GM19099 (cell line): ENCODE measurements around the gene USP12.

Experiments used
- POLR2A ChIP-seq: IDR thresholded peaks from 3 replicates; pipeline ENCODE4 v1.6.1; 2011; ENCODE audit warnings: low read depth; ENCODE audit not compliant: insufficient read length; ENCODE audit errors: extremely low read depth

The USP12 gene

DNA sequence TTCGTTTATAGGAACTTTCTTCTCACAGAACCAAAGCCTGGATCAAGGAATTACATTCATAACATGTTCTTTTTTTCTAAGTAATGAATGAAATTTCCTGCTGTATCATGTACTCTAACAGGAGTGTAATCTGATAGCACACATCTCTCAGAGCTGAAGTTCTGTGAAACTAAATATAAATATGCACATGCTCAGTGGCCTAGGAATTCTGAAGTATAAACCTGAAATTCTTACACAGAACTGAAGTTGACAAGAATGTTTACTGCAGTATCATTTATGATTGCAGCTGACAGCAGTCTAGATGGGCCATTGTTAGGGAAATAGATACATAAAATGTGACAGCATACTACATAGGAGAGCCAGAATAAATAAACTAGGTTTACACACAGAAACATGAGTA lies 54.5 kb downstream of the USP12 start:
- TF ChIP-seq POLR2A = no peak

DNA sequence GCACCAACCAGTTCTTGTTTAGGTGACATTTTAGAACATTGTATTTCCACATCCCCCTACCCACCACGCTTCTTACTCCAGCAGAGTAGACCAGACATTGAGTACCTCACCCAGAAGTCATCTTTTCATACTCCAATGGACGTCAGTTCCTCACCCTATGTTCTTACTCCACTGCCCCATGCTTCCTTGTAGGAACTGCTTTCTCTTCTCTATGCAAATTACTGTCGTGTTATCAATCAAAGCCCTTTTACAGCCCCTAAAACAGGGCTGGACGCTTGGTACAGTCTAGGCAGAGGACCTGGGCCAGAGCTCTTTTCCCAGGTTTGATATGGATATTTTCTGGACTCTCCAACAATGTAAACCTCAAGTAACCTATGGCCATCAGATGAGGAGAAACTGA lies 58.2 kb downstream of the USP12 start:
- no peak for TF ChIP-seq POLR2A

GRCh38 chr13:27112006-27112405 lies 59.6 kb downstream of the USP12 start:
- TF ChIP-seq POLR2A = no peak

- TF ChIP-seq POLR2A = no peak
Measured at GRCh38 chr13:27110056-27110746, 61.4 kb downstream of the USP12 start.

DNA sequence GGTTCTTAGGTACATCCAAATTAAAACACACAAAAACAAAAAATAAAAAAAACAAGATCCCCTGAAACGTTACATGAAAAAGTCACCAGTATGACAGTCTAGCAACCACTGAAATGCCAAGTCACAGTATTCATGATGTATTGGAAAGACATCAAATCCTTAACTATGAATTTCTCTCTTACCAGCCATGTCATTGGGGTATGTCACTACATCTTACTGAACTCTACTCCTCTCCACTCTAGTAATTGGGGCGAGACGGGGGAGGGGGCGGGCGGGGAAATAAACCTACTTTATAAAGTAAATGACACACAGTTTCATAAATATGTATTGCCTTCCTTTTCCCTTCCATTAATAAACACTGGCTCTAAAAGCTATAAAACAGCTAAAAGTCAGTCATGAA lies 65.5 kb downstream of the USP12 start:
- TF ChIP-seq POLR2A = no peak

DNA sequence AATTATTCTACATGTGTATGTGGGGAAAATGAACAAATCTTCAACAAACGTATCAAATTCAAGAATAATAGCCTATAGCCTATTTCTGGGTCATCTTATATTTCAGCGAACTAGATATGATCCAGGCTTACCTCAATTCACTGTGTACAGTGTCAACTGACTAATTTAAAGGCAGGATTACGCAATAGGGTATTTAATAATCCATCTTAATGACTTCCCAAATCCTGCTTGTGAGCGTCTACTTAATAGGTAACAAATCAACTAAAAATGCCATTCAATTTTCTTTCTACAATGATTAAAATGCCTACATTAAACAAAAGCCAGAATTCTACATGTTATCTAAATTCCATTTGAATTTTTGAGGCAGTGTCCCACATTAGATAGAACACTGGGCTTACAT lies 67.0 kb downstream of the USP12 start:
- TF ChIP-seq POLR2A = no peak

DNA sequence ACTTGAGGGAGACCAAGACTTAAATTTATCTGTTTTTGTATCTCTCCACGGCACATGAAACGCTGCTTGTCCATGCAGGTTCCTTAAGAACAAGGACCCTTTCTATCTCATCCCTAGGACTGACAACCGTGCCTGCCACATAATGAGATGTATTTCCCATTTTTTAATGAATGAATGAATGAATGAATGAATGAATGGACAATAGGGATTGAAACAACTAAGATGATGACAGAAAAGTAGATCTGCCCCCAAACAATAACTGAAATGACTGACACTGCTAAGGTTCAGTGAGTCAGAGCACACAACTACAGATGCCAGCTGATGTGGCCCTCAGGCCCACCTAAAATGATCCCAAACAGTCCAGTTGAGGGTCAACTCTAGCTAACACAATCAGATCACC lies 69.8 kb downstream of the USP12 start:
- no peak for TF ChIP-seq POLR2A

DNA sequence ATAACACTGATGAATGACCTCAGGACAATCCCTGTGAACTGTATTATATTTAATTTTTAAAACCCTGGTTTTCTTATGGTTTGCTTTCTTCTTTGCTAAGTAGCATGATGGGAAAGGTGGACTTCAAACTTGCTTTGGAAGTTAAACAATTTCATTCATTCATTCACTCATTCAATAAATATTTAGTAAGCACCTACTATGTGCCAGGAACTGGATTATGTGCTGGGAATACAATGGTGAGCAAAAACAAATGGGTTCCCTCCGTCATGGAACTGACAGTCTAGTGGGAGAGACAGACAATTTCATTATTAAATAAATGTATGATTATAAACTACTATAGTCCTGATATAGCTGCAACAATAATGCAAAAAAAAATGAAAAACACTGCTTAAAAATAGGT lies 70.3 kb downstream of the USP12 start:
- TF ChIP-seq POLR2A = no peak

GRCh38 chr13:27097691-27098090 lies 73.9 kb downstream of the USP12 start:
- no peak for TF ChIP-seq POLR2A

- no peak for TF ChIP-seq POLR2A
Measured at GRCh38 chr13:27091451-27091850, 80.2 kb downstream of the USP12 start.

DNA sequence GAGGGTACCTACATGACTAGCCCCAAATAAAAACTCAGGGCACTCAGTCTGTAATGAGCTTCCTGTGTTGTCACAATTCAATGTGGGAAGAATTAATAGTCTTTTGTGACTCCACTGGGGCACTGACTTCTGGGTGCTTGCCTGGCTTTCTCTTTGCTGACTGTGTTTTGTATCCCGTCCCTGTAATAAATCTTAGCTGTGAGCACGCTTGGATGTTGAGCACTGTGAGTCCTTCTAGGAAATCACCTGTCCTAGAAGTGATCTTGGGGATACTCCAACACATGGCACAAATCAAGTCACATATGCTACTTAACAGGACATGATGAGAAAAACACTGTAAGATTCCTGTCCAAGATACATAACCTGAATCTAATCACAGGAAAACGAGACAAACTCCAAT lies 83.0 kb downstream of the USP12 start:
- TF ChIP-seq POLR2A = no peak

DNA sequence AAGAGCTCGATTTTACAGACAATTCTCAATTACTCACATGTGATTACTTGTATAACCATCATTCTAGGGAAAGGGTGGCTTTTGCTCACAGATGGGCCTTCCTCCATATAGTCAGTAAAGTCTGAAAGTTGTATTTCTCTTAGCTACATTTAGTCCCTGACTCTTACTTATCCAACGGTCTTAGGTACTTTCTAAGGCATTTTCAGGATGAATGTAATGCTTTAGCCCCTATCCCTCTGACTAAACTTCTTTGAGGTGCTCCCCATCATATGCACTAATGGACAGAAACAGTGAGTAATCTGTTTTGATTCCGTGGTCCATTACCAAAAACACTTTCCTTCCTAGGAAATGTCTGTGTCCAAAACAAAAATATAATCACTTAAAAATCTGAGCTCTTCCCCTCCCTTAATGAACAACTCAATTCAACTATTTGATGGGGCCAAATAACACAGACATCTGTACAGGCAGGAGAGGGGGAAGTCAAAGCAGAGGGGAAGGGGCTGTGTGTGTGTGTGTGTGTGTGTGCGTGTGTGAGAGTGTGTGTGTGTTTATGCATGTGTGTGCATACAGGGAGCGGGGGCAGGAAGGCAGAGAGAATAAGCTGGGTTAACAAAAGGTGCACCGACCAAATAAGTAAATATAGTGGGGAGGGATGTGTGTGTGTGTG lies 84.9 kb downstream of the USP12 start:
- no peak for TF ChIP-seq POLR2A

GRCh38 chr13:27083183-27083582 lies 88.4 kb downstream of the USP12 start:
- no peak for TF ChIP-seq POLR2A

DNA sequence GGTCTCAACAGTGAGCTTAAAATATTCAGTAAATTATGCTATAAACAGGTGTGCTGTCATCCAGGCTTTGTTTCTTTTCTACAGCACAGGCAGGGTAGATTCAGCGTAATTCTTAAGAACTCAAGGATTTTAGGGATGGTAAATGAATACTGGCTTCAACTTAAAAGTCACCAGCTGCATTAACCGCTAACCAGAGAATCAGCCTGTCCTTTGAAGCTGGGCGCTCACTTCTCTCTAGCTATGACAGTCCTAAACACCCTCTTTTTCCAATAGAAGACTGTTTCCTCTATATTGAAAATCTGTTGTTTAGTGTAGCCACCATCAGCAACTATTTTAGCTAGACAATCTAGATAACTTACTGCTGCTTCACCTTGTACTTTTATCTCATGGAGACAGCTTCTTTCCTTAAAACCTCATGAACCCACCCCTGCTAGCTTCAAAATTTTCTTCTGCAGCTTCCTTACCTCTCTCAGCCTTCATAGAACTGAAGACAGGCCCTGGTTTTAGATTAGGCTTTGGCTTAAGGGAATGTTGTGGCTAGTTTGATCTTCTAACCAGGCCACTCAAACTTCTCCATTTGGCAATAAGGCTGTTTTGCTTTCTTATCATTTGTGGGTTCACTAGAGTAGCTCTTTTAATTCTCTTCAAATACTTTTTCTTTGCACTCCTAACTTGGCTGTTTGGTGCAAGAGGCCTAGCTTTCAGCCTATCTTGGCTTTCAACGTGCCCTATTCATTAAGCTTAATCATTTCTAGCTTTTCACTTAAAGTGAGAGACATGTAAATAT lies 89.5 kb downstream of the USP12 start:
- TF ChIP-seq POLR2A = no peak

DNA sequence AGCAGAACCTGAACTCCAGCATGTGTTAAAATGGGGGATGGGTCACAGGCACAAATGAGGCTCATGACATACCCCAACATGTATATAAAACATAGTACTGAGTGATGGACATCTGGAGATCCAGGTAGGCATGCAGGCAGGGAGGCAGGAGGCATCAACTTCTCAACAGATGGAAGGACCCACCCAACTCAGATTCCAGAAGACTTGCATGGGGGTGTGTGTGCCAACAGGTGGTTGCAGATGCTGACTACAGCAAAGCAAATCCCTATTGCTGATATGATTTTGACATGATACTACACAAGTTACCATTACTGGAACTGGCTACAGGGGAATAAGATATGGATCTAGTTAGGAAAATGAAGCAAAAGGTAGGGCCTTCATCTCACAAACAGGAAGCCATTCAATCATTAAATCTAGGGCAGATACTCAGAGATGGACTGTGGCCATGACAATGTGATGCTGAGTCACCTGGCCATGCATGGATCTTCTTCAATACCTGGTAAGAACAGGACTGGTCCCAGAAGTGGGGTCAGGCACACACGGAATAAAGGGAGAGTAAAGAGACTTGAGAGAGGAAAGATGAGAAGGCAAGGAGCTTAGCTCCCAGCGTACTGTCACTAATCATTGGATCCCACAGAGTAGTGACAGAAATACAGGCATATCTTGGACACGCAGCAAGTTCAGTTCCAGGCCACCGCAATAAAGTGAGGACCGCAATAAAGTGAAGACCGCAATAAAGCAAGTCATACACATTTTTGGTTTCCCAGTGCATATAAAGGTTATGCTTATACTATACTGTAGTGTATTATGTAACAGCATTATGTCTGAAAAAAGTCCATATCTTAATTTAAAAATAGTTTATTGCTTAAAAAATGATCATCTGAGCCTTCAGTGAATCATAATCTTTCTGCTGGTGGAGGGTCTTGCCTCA lies 91.3 kb downstream of the USP12 start:
- TF ChIP-seq POLR2A = no peak
